Middle frontal gyrus (tissue), 1 donor: ENCODE results near the gene ZMIZ1.
A peak's percentile ranks its signal among the peaks of the same experiment; 100 is the strongest.
"Not testable (repeated sequence)": the region's sequence is repeated elsewhere in the genome, so short reads cannot be mapped to it uniquely, and the experiment has no call there.

ENCODE experiments used
- DNase-seq: peaks from one replicate; pipeline ENCODE4 v3.0.0-alpha.2; 2015; ENCODE audit warnings: low spot score; ENCODE audit errors: extremely low spot score

ZMIZ1 gene

GRCh38 chr10:79260811-79261740, 192.3 kb downstream of the ZMIZ1 start:
- DNase-seq: no peak

DNA sequence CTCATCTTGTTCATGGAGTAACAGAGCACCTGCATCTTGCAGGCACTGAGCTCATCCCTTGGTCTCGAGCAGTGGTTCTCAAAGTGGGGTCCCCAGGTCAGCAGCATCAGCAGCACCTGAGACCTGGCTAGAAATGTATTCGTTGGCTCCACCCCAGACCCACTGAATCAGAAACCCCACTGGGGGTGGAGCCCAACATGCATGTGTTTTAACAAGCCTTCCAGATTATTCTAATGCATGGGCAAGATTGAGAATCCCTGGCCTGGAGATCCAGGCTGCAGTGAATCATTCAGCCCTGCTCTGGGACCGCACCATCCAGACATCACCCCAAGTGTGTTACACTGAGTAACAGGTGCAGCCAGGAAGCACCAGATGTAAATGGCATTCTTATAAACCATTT, 193.4 kb downstream of the ZMIZ1 start:
- DNase-seq: no peak

GRCh38 chr10:79262959-79263746, 194.4 kb downstream of the ZMIZ1 start:
- DNase-seq: no peak

GRCh38 chr10:79263939-79264338, 195.2 kb downstream of the ZMIZ1 start:
- DNase-seq: no peak

DNA sequence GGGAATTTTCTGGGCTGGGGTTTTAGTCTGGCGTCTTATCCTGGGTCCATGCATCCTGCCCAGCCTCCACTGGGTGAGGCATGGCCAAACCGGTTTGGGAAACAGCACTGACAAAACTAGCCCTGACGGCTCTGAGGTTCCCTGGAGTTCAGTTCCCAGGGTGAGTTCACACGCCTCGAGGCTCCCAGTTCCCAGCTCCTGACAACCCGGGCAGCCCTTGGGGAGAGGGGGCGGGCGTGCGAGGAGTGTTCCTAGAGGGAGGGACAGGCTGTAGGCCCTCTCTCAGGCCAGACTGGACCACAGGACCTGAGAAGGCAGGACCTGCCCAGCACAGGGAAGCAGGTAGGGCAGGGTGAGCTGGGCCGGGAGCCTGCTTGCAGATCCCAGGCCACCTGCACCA, 196.2 kb downstream of the ZMIZ1 start:
- DNase-seq: no peak

DNA sequence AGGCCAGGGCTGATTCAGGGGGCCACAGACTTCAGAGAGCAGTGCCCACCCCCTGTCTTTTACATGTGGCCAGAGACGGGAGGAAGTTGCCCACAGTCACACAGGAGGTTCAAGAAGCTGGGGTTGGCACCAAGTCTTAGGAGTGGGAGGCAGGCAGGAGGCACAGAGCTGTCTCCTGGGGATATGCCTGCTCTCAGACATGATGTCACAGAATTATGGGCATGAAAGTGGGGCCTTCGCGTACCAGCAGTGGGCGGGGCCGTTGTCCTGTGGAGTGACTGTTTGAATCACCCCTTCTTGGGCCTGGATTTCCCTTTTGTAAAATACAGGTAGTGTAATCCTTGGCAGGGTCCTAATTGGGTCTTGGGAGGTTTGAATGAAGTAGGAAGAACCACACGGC, 197.3 kb downstream of the ZMIZ1 start:
- no peak for DNase-seq

DNA sequence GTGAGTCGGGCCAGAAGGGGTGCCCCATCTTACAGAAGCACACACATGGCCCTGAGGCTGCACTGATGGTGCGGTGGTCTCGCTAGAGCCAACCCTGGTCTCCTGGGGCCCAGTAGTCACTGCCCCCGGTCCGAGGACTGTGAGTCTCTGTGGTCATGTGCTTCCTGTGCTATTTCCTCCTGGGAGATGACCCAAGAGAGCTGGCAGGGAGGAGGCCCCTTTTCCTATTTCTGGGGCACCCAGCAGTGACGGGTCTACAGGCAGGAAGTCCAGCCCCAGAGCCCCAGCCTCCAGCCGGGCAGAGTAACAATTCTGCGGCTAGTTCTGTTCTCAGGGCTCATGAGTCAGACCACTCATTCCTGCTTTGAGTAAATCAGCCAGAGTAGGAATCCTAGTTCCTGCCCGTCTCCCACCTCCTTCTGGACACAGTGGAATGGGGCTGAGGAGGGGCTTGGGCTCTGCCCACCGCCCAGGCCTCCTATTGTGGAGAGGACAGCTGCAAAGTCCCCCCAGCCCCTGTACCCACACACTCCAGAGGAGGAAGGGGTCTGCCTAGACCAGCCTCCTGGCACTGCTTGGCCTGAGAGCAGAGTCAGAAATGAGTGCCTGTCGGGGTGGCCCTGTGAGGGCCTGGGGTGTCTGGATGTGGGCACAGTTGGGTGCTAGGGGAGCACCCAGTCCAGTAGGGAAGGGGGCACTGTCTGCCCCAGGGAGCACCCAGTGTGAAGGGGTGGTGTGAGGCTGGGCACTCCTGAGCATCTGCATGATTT, 198.0 kb downstream of the ZMIZ1 start:
- DNase-seq: no peak

- no peak for DNase-seq
These were observed 198.7 kb downstream of the ZMIZ1 start for GRCh38 chr10:79267499-79267898.

DNA sequence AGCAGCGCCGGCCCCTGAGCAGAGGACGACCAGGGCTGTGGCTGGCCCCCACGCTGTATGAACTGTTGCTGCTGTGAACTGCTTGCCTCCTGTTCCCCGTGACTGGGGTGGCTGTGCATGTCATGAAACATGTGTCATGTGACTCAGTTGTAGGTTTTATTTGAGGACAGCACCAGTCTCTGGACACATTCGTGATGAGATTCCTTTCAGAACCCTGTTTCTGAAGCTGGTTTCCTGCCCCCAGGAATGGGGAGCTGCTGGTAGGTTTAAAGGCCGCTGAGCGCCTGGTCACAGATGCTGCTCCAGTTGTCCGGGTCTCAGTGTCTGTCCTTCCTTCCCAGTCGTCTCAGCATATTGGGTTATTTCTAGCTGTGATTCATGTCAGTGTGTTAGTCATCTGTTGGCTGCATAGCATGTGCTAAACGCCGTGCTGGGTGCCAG, 199.4 kb downstream of the ZMIZ1 start:
- DNase-seq: no peak

DNA sequence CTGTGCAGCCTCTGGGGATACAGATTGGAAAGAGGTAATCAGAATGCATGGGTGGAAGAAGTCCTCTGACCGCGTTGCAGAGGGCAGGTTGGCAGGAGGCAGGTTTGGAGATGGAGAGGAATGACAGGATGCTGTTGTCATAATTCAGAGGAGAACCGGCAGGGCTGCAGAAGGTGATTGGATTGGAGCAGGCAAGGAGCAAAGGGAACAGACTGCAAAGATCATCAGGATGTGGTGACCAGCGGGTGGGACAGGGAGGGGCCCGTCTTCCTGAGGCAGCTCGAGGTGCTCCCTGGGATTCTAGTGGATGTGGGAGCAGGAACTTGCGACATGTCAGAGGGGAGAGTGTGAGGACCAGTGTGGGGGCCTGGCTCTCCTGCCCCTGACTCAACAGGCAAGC, 200.0 kb downstream of the ZMIZ1 start:
- DNase-seq: no peak

DNA sequence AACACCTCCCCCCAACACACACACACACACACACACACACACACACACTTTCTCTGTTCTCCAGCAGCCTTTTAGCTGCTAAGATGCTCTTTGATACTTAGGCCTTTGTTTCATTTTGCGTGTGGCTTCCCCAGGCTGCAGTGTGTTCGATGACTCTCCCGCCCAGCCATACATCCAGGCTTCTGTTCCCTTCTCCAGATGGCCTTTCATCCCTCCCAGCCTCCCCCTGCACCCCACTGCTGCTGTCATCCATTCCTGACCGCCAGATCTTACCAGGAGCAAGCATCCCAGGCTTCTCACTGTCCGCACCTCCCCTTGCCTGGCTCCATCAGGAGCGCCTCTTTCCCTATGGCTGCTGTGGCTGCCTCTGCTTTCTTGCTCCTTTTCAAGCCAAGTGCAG, 200.7 kb downstream of the ZMIZ1 start:
- DNase-seq: no peak

- DNase-seq: no peak
These were observed 201.2 kb downstream of the ZMIZ1 start for GRCh38 chr10:79269969-79270368.

- no peak for DNase-seq
These were observed 201.9 kb downstream of the ZMIZ1 start for GRCh38 chr10:79270466-79271246.

- DNase-seq: no peak
These were observed 203.6 kb downstream of the ZMIZ1 start for GRCh38 chr10:79272353-79272752.

- DNase-seq: no peak
These were observed 204.8 kb downstream of the ZMIZ1 start for GRCh38 chr10:79273604-79274003.

DNA sequence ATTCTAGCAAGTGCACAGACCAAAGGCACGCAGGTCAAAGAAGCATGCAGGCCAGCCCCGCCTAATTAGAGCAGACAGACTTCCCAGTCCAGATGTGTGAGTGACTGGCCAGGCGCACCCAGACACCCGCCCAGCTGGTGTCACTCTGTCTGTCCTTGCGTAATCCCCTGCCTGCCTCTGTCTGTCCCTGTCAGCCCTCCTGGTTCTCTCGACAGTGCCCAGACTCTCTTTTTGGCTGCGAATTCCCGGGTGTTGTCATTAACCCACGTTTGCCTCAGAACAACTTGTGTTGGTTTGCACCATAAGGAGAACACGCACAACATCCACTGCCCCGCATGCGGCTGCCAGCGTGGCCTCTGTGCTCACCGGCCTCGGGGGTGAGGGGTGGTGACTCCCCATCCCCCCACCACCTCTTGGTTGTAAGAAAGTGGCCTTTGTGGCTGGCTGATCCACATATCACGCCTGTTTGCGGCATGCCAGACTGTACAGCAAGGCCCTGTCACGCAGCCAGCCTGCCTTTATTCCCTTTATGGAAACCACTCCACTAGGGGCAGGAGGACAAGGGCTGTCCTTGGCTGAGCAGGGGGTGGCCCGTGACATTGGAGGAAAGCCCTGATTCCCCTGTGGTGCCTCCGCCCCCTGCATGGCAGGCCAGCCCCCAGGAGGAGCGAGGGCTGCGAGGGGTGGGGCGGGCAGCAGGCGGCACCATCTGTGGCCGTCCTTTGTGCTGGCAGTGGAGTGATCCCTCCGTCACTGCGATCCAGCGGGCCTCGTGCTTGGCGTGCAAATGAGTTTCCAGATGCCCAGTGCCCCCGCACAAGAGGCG, 205.7 kb downstream of the ZMIZ1 start:
- DNase-seq: peak; percentile 83

DNA sequence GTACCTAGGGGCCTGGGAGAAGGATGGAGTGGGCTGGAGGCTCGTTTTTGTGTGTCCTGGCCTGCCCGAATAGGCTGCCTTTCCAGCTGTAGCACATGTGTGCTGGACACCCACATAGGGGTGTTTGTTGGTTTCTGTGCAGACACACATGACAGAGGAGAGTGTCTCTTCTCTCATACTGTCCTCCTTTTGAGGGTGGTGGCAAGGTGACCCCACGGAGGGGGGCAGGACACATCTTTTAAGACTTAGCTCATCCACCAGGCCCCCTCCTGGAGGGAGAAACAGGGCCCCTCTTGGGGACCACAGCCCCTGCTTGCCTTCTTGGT, 206.3 kb downstream of the ZMIZ1 start:
- DNase-seq: no peak

DNA sequence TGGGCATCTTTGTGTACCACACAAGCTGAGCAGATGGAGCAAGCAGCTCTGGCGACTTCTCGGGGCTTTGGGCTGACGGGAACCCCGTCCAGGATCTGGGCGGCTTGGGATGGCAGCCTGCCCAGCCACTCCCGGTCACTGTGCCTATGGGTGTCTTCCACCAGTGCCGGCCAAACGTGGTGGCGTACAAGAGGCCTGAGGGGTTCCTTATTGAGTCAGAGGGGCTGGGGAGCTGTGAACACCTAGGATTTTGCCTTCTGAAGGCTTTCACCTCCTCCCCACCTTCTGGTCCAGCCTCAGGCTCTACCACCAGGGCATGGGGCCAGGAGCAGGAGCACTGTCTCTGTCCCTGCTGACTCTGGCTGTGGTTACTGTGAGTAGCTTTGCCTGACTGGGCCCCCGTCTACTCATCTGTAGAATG, 206.7 kb downstream of the ZMIZ1 start:
- DNase-seq: no peak

DNA sequence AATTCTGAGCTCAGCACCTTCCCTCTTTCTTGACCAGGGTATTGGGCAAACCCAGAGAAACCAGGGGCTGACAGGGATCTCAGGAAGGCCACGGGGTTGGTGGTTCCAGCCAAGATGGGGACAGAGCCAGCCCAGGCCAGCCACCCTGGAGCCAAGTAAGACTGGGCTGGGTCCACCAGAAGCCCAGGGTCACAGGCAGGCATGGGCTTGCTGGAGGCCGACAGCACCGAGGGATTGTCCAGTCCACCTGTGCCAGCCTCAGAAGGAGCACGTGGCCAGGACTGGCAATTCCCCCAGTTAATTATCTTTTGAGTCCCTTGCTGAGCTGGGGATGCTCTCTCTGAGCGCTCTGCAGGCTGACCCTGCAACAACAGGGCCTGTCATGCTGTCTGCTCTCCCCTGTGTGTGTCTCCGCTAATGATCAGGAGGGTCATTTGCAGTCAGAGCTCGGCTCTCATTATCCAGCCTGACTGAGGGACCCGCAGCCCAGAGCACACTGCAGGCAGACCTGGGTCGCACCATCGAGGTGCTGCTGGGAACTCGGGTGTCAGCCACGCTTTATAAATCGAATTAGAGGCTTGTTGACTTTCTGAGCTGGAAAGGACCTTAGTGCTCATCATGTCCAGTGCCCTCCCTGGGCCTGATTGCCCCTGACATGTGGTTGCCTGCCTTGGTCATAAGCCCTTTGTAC, 209.0 kb downstream of the ZMIZ1 start:
- DNase-seq: no peak

DNA sequence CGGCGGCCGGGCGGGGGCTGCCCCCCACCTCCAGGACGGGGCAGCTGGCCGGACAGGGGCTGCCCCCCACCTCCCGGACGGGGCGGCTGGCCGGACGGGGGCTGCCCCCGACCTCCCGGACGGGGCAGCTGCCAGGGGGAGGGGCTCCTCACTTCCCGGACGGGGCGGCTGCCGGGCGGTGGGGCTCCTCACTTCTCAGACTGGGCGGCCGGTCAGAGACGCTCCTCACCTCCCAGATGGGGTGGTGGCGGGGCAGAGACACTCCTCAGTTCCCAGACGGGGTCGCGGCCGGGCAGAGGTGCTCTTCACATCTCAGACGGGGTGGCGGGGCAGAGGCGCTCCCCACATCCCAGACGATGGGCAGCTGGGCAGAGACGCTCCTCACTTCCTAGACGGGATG, 210.3 kb downstream of the ZMIZ1 start:
- DNase-seq: not testable (repeated sequence)
